A673 (cell line): ENCODE results near the gene EPHB2. TPM values are rescaled to one million over a fixed set of nuclear protein-coding genes. Genes with fewer than 3 reads are reported as not detected.

ENCODE experiments used
- BruUV-seq: library from RNA; stranded (reverse); fragments of 400-500 nt; replicated peaks from 2 replicates; lab custom pipeline; 2021; lab: Mats Ljungman, UMichigan
- CTCF ChIA-PET: fragments of 300-600 bp; sonication (Branson Sonifier 250); formaldehyde crosslinking; loops from one replicate; lab custom pipeline; 2022; ENCODE audit warnings: antibody characterized with exemption; lab: Charles Lee
- POLR2A ChIA-PET: fragments of 300-600 bp; sonication (Branson Sonifier 250); formaldehyde crosslinking; loops from one replicate; lab custom pipeline; 2022; ENCODE audit warnings: antibody characterized with exemption; ENCODE audit not compliant: low non-redundant PET; lab: Charles Lee
- DNase-seq: peaks from one replicate; pipeline ENCODE4 v3.0.0-alpha.2; 2015; ENCODE audit warnings: low spot score
- H3K27ac ChIP-seq: fragments of 200-600 bp; sonication (generic); 2 replicates; pipeline ENCODE4 v1.5.1; 2016; ENCODE audit warnings: mixed run types, low read depth, mild to moderate bottlenecking, mixed read lengths, antibody characterized with exemption, low read length; ENCODE audit not compliant: poor library complexity, severe bottlenecking
- H3K27me3 ChIP-seq: fragments of 200-600 bp; sonication (generic); replicated peaks from 2 replicates; pipeline ENCODE4 v1.6.1; 2017; ENCODE audit warnings: mixed run types, low read depth, mild to moderate bottlenecking, mixed read lengths, antibody characterized with exemption, low read length; ENCODE audit not compliant: insufficient read depth, poor library complexity
- H3K36me3 ChIP-seq: fragments of 200-600 bp; sonication (generic); 2 replicates; pipeline ENCODE4 v1.6.1; 2016; ENCODE audit warnings: mixed run types, mild to moderate bottlenecking, mixed read lengths, antibody characterized with exemption, low read length; ENCODE audit not compliant: insufficient read depth, poor library complexity, severe bottlenecking
- H3K4me1 ChIP-seq: fragments of 200-600 bp; sonication (generic); 2 replicates; pipeline ENCODE4 v1.6.1; 2017; ENCODE audit warnings: mixed run types, mild to moderate bottlenecking, mixed read lengths, antibody characterized with exemption, low read length; ENCODE audit not compliant: insufficient read depth, poor library complexity, severe bottlenecking
- H3K4me3 ChIP-seq: fragments of 200-600 bp; sonication (generic); 2 replicates; pipeline ENCODE4 v1.5.1; 2016; ENCODE audit warnings: low read depth, mixed run types, mild to moderate bottlenecking, mixed read lengths, low read length; ENCODE audit not compliant: poor library complexity, severe bottlenecking
- H3K9me3 ChIP-seq: fragments of 200-600 bp; sonication (generic); 2 replicates; pipeline ENCODE4 v1.6.1; 2016; ENCODE audit warnings: mixed run types, low read depth, mild to moderate bottlenecking, mixed read lengths, antibody characterized with exemption, low read length; ENCODE audit not compliant: poor library complexity, severe bottlenecking
- CTCF ChIP-seq: fragments of 300-800, 200-600 bp; sonication (generic); conservative IDR thresholded peaks from 2 replicates; pipeline ENCODE4 v1.5.1; 2017; ENCODE audit warnings: low read depth, mild to moderate bottlenecking, antibody characterized with exemption, low read length, moderate library complexity, mixed read lengths
- EZH2 ChIP-seq: fragments of 200-600 bp; sonication (generic); IDR thresholded peaks from 2 replicates; pipeline ENCODE4 v1.6.1; 2017; ENCODE audit warnings: borderline replicate concordance, low read depth, mild to moderate bottlenecking, mixed read lengths, antibody characterized with exemption, low read length; ENCODE audit not compliant: poor library complexity, severe bottlenecking
- intact Hi-C: fragments of 100-400 bp; cut with micrococcal nuclease; formaldehyde crosslinking; loops from one replicate; pipeline ENCODE4 v1.10.0; 2022; ENCODE audit not compliant: unreplicated experiment
- total RNA-seq: library from RNA; stranded (reverse); gene quantifications from 2 replicates; pipeline ENCODE4 v1.2.3, GENCODE V29; 2021

EPHB2 gene
- total RNA-seq, 1 experiment from 2014 or later = 10.4 TPM

GRCh38 chr1:22749919-22750684 is 39.5 kb downstream of the EPHB2 start:
- DNase-seq = peak; percentile 39
- BruUV-seq = no TSS peak
- Histone ChIP-seq H3K27ac (peak overlapping the region; percentile 13), H3K9me3 (no peaks in the 10 kb centered on the region), H3K36me3 (no peaks in the 10 kb centered on the region), H3K4me1 (no peaks in the 10 kb centered on the region), H3K4me3 (no peak overlapping the region), H3K27me3 (no peaks in the 10 kb centered on the region)
- intact Hi-C loops = no loop called here
- ChIA-PET CTCF (interaction anchor here (0.9 kb wide), 1 partner anchor 46 kb away, joined by 4 read pairs; no protein-coding TSS in a partner anchor), POLR2A (no interaction called here)
- TF ChIP-seq CTCF (no peak), EZH2 (no peak)

GRCh38 chr1:22750685-22751051 is 40.0 kb downstream of the EPHB2 start:
- no TSS peak for BruUV-seq
- Histone ChIP-seq H3K4me1 (no peaks in the 10 kb centered on the region), H3K36me3 (no peaks in the 10 kb centered on the region), H3K27ac (peak overlapping the region; percentile 13), H3K9me3 (no peaks in the 10 kb centered on the region), H3K27me3 (no peaks in the 10 kb centered on the region), H3K4me3 (no peak overlapping the region)
- TF ChIP-seq EZH2 (no peak), CTCF (no peak)
- CTCF ChIA-PET = interaction anchor here (0.9 kb wide), 1 partner anchor 46 kb away, joined by 4 read pairs; no protein-coding TSS in a partner anchor
- DNase-seq = no peak
- intact Hi-C loops = no loop called here
- POLR2A ChIA-PET = no interaction called here

- intact Hi-C loops = no loop called here
- H3K27me3 ChIP-seq = no peaks in the 10 kb centered on the region
- no peaks in the 10 kb centered on the region for H3K4me1 ChIP-seq
- BruUV-seq = no TSS peak
- no peaks in the 10 kb centered on the region for H3K36me3 ChIP-seq
- TF ChIP-seq EZH2 (no peak), CTCF (no peak)
- no peak overlapping the region for H3K27ac ChIP-seq
- no peak overlapping the region for H3K4me3 ChIP-seq
- H3K9me3 ChIP-seq = no peaks in the 10 kb centered on the region
- CTCF ChIA-PET = interaction anchor here (0.9 kb wide), 1 partner anchor 47 kb away, joined by 4 read pairs; no protein-coding TSS in a partner anchor
- POLR2A ChIA-PET = no interaction called here
- no peak for DNase-seq
These were observed 40.5 kb downstream of the EPHB2 start for GRCh38 chr1:22751124-22751531.
